IMR-90 (cell line): ENCODE measurements around the gene POLR1E.

ENCODE experiments used
- BHLHE40 ChIP-seq: fragments of 150-350 bp; IDR thresholded peaks from 2 replicates; pipeline ENCODE4 v1.6.1; 2016; ENCODE audit warnings: mild to moderate bottlenecking, low read depth, low read length
- CEBPB ChIP-seq: IDR thresholded peaks from 2 replicates; pipeline ENCODE4 v1.6.1; 2012; ENCODE audit warnings: low read depth, low read length, improper control_type of control experiment
- CTCF ChIP-seq: conservative IDR thresholded peaks from 2 replicates; pipeline ENCODE4 v1.5.1; 2012; ENCODE audit warnings: mild to moderate bottlenecking, low read depth, low read length, improper control_type of control experiment
- MAFK ChIP-seq: IDR thresholded peaks from 2 replicates; pipeline ENCODE4 v1.6.1; 2012; ENCODE audit warnings: low read depth, low read length, improper control_type of control experiment
- POLR2A ChIP-seq: IDR thresholded peaks from 2 replicates; pipeline ENCODE4 v1.6.1; 2012; ENCODE audit warnings: mild to moderate bottlenecking, low read depth, low read length
- RCOR1 ChIP-seq: IDR thresholded peaks from 2 replicates; pipeline ENCODE4 v1.6.1; 2012; ENCODE audit warnings: mild to moderate bottlenecking, low read length, improper control_type of control experiment; ENCODE audit not compliant: insufficient replicate concordance
- SMC3 ChIP-seq: fragments of 150-350 bp; IDR thresholded peaks from 2 replicates; pipeline ENCODE4 v1.6.1; 2016; ENCODE audit warnings: low read depth, mild to moderate bottlenecking, antibody characterized with exemption, low read length, moderate library complexity

- no peak for TF ChIP-seq MAFK
- TF ChIP-seq CTCF: no peak
- TF ChIP-seq BHLHE40: no peak
- no peak for TF ChIP-seq RCOR1
- no peak for TF ChIP-seq POLR2A
- TF ChIP-seq CEBPB: no peak
- TF ChIP-seq SMC3: no peak
Measured at GRCh38 chr9:37503736-37504135, 18.0 kb downstream of the POLR1E start.
